CD4-positive, alpha-beta T cell treated with Interleukin-15 for 4 hours (primary cell): ENCODE results near the gene SRP68.

Experiments
- DNase-seq: peaks from one replicate; pipeline ENCODE4 v3.0.0-alpha.2; 2020; ENCODE audit warnings: low spot score

Gene SRP68

GRCh38 chr17:76018340-76018680, 54.0 kb downstream of the SRP68 start:
- no peak for DNase-seq

- DNase-seq = no peak
Observed at GRCh38 chr17:76017481-76018339, 54.6 kb downstream of the SRP68 start.

DNA sequence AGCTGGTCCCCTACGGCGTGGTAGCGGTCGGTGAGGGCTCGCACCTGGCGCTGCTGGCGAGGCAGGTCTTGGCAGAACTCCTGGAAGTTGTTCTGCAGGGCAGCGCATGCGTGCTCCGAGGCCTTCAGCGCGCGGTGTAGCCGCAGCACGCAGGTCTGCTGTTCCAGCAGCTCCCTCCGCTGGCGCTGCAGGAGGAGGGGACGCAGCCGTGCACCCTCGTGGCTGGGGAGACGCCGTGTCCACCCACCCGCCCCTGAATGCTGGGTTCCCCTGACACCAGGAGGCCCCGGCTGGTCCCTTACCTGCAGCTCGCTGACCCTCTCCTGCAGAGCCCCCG, 57.4 kb downstream of the SRP68 start:
- DNase-seq = no peak

GRCh38 chr17:76014100-76014924, 58.0 kb downstream of the SRP68 start:
- peak; percentile 78 for DNase-seq

- DNase-seq = no peak
Observed at GRCh38 chr17:76013377-76013932, 58.9 kb downstream of the SRP68 start.

GRCh38 chr17:76011951-76012350, 60.4 kb downstream of the SRP68 start:
- DNase-seq = no peak

GRCh38 chr17:76009969-76010661, 62.2 kb downstream of the SRP68 start:
- no peak for DNase-seq

GRCh38 chr17:76009447-76009846, 62.9 kb downstream of the SRP68 start:
- DNase-seq = no peak

DNA sequence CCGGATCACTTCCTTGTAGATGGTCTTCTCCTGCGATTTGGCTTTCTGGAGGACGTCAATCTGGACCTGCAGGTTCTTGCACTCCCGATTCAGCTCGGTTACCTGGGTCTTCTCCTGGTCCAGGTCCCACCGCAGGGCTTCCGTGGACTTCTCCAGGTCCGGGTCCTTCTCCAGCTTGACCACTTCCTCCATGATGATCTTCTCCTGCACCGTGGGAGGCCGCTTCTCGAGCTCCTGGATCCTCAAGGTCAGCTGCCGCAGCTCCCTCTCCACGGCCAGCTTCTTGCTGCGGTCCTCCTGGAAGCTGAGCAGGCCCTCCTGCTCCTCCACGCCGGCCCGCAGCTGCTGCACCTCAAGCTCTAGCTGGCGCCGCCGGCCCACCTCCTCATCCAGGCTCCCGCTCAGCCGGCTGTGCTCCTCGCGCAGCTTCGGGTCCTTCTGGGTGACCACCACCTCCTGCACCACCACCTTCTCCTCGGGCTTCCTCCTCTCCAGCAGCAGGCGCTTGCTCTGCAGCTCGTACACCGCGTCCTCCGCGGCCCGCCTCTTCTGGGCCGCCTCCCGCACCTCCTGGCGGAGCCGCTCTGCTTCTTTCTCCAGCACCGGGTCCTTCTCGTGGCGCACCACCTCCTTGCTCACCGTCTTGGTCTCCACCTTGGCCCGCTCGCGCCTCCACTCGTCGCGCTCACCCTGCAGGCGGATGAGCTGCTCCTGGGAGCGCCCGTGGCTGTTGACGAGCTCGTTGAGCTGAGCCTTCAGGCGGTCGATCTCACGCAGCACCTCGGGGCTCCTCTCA, 63.5 kb downstream of the SRP68 start:
- DNase-seq = no peak

GRCh38 chr17:76008208-76008607, 64.1 kb downstream of the SRP68 start:
- DNase-seq = no peak

DNA sequence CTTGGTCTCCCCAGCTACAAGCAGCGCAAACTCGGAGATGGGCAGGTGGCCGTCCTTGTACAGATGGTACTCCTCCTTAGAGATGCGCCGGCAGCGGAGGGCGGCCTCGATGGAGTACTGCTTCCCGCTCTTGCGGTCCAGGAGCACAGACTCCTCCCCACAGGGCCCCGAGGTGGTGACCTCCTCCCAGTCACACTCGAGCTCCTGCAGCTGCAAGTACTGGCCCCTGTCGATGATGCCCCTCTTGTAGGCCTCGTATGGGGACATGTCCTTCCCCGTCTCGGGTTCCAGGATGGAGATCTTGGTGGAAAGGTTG, 64.5 kb downstream of the SRP68 start:
- DNase-seq = no peak

- no peak for DNase-seq
Observed at GRCh38 chr17:76007131-76007849, 65.0 kb downstream of the SRP68 start.

GRCh38 chr17:76005263-76006149, 66.8 kb downstream of the SRP68 start:
- DNase-seq = peak; percentile 82

GRCh38 chr17:76004750-76005262, 67.5 kb downstream of the SRP68 start:
- no peak for DNase-seq

GRCh38 chr17:76003915-76004314, 68.4 kb downstream of the SRP68 start:
- no peak for DNase-seq

- DNase-seq = no peak
Observed at GRCh38 chr17:76002100-76002499, 70.2 kb downstream of the SRP68 start.

GRCh38 chr17:76000755-76001521, 71.4 kb downstream of the SRP68 start, which contains the start of gene CDK3:
Gene CDK3 (plus strand): TSS chr17:76000855. CDS start chr17:76001426, 571 bp downstream.
- no peak for DNase-seq

DNA sequence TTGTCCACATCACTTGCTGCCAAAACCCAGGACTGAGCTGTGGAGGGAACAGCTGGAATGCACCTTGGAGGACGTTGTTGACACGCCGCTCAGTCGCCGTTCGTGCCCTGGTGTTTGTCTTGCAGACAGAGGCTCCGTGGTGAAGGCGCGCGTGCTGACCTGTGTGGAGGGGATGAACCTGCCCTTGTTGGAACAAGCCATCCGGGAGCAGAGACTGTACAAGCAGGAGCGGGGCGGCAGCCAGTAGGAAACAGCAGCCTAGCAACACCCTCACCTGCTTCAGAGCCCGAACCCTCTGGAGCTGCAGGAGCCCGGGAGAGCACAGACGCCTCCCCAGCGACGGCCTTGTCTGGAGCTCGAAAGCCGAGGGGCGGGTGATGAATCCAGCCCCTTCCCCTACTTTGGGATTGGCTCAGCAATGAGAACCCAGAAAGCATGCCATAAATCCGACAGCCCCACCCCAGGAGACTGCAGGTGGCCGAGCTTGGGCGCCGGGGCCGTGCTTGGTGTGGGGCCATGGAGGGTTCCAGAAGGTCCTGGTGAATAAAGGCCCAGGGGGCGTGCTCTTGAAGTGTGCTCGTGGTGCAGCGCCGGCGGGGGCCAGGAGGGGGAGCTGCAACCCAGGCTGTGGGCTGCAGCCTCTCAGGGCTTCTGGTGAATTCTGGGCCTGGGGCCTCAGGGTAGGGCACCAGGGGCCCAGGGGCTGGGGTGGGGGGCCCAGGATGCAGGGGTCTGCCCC, 72.1 kb downstream of the SRP68 start:
- DNase-seq = peak; percentile 51
